HAP-1 (cell line): ENCODE data around the gene NID2.

Source experiments
- DNase-seq, 2 experiments: peaks; one replicate each; pipeline ENCODE4 v3.0.0-alpha.2; 2016 to 2020; ENCODE audit warnings: low spot score in 2 of 2
- H3K27me3 ChIP-seq: fragments of 250-450 bp; sonication (Bioruptor Pico); 2 replicates; pipeline ENCODE4 v1.5.1; 2020; ENCODE audit warnings: low read depth, mild to moderate bottlenecking, moderate library complexity
- H3K36me3 ChIP-seq: fragments of 250-450 bp; sonication (Bioruptor Pico); replicated peaks from 2 replicates; pipeline ENCODE4 v1.5.1; 2020; ENCODE audit warnings: mild to moderate bottlenecking
- H3K4me1 ChIP-seq: fragments of 250-450 bp; sonication (Bioruptor Pico); 2 replicates; pipeline ENCODE4 v1.5.1; 2020; ENCODE audit warnings: mild to moderate bottlenecking
- H3K4me3 ChIP-seq: fragments of 250-450 bp; sonication (Bioruptor Pico); 2 replicates; pipeline ENCODE4 v1.5.1; 2020; ENCODE audit warnings: mild to moderate bottlenecking, moderate library complexity
- H3K9me3 ChIP-seq: fragments of 250-450 bp; sonication (Bioruptor Pico); 2 replicates; pipeline ENCODE4 v1.5.1; 2020; ENCODE audit warnings: mild to moderate bottlenecking, moderate library complexity
- in situ Hi-C: fragments of 300-500 bp; cut with MboI; formaldehyde crosslinking; loops from 3 replicates; pipeline ENCODE4 v1.14.3; 2020; ENCODE audit warnings: low sequenced_read_pairs, inconsistent platforms, mixed read lengths

Gene NID2

DNA sequence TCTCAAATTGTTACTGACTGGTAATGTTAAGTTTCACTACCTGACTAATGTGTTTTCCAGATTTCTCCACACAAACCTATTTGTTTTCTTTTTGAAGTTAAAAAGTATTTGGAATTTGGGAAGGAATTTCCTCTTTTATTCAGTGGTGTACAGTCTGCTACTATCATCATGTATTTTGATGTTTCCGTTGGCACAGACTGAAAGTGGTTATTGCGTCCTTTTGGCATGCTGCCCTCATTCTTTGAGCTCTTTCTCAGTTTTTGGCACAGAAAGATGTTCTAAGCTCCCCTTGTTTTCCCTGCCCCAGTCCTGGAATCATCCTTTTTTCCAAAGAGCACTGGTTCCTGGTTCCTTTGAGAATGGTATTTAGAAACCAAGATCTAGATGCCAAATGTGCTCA, 110.9 kb downstream of the NID2 start:
- Histone ChIP-seq H3K36me3 (no peaks in the 10 kb centered on the region), H3K4me3 (no peak overlapping the region), H3K9me3 (no peaks in the 10 kb centered on the region), H3K27me3 (no peaks in the 10 kb centered on the region), H3K4me1 (peaks cover 16% of the 10 kb centered on the region)
- no peak for DNase-seq
- in situ Hi-C loops = no loop called here
